Dermis lymphatic vessel endothelial cell (primary cell): ENCODE measurements around the gene PSMC1. TPM values are rescaled to one million over a fixed set of nuclear protein-coding genes. Genes with fewer than 3 reads are reported as not detected.

Source experiments
- total RNA-seq: library from RNA; depleted of rRNA; stranded (reverse); fragments of >200 nt; gene quantifications from 2 replicates; pipeline ENCODE4 v1.2.1, GENCODE V29; 2014

PSMC1 gene
- total RNA-seq = 103 and 124 TPM in 2 replicates

GRCh38 chr14:90256354-90257131 is at the start of gene PSMC1:
Gene PSMC1 (plus strand): TSS chr14:90256553. CDS start chr14:90256598, 45 bp downstream.

Other genes starting within 250 kb of the PSMC1 start
- not detected in 2 replicates for gene KCNK13, start 194.6 kb upstream of the PSMC1 start, total RNA-seq
- 9.9 TPM in 2 replicates for gene NRDE2, start 75.4 kb downstream of the PSMC1 start, total RNA-seq
- 1,083 and 1,173 TPM in 2 replicates for gene CALM1, start 140.5 kb downstream of the PSMC1 start, total RNA-seq